ENCODE data around the gene TMEM132E.

The TMEM132E gene

DNA sequence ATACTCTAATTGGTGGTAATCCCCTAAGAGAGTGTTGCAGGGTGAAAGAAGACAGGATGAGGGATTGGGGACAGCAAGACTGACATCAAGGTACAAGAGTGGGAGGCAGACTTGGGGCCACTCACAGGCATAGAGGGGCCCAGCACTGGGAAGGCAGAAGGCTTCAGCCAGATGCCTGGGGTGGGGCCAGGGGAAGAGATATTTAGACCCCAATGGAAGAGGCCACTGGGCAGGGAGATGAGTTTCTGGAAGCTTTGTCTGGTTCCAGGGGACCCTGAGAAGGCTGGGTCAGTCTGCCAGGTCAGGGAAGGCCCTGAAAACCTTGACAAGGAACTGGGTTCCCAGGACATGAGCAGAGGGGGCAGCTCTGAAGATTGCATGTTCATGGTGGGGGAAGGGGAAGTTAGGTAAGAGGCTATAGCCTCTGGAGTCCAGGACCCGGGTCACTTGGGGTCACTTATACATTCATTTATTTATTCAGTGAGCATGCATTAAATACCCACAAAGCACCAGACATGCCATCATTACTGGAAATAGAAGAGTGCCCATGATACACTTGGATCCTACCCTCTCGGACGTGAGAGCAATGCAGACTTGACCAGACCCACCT, 92.9 kb downstream of the TMEM132E start:
- Histone ChIP-seq H3K9ac (ENCODE audit: low read length) (no peak overlapping the region), H3K4me3 (ENCODE audit: low read depth, low read length, poor library complexity, severe bottlenecking) (no peak overlapping the region), H3K4me1 (ENCODE audit: insufficient read depth, low read length, severe bottlenecking) (no peaks in the 10 kb centered on the region), H3K4me2 (ENCODE audit: low read length) (no peak overlapping the region), H3K9me3 (ENCODE audit: low read length) (no peaks in the 10 kb centered on the region), H3K27ac (ENCODE audit: low read depth, low read length, poor library complexity, severe bottlenecking) (no peak overlapping the region), H3K9me2 (ENCODE audit: low read depth, low read length) (no peaks in the 10 kb centered on the region), H2AFZ (ENCODE audit: low read length) (no peak overlapping the region), H4K20me1 (ENCODE audit: insufficient read depth, low read length) (no peaks in the 10 kb centered on the region), H3F3A (ENCODE audit: insufficient read depth, low read length) (no peaks in the 10 kb centered on the region), H3K36me3 (ENCODE audit: insufficient read depth, low read length) (no peaks in the 10 kb centered on the region), H3K27me3 (ENCODE audit: insufficient read depth, low read length) (no peaks in the 10 kb centered on the region), H3K79me2 (ENCODE audit: insufficient read depth, low read length) (no peaks in the 10 kb centered on the region)
- no peak for TF ChIP-seq EZH2 (IDR thresholded peaks at IDR 0.05; ENCODE audit: borderline replicate concordance, low read length)
- TF ChIP-seq CTCF (IDR thresholded peaks at IDR 0.05; ENCODE audit: low read length) = no peak

- H3K79me2 ChIP-seq (ENCODE audit: insufficient read depth, low read length) = no peaks in the 10 kb centered on the region
- H3K9me2 ChIP-seq (ENCODE audit: low read depth, low read length) = no peaks in the 10 kb centered on the region
- no peaks in the 10 kb centered on the region for H3K4me1 ChIP-seq (ENCODE audit: insufficient read depth, low read length, severe bottlenecking)
- H3K27ac ChIP-seq (ENCODE audit: low read depth, low read length, poor library complexity, severe bottlenecking) = no peak overlapping the region
- no peak for TF ChIP-seq CTCF (IDR thresholded peaks at IDR 0.05; ENCODE audit: low read length)
- TF ChIP-seq EZH2 (IDR thresholded peaks at IDR 0.05; ENCODE audit: borderline replicate concordance, low read length) = no peak
- no peaks in the 10 kb centered on the region for H4K20me1 ChIP-seq (ENCODE audit: insufficient read depth, low read length)
- no peaks in the 10 kb centered on the region for H3K36me3 ChIP-seq (ENCODE audit: insufficient read depth, low read length)
- H3K4me2 ChIP-seq (ENCODE audit: low read length) = no peak overlapping the region
- H2AFZ ChIP-seq (ENCODE audit: low read length) = no peak overlapping the region
- no peaks in the 10 kb centered on the region for H3K27me3 ChIP-seq (ENCODE audit: insufficient read depth, low read length)
- H3K4me3 ChIP-seq (ENCODE audit: low read depth, low read length, poor library complexity, severe bottlenecking) = no peak overlapping the region
- no peaks in the 10 kb centered on the region for H3F3A ChIP-seq (ENCODE audit: insufficient read depth, low read length)
- H3K9me3 ChIP-seq (ENCODE audit: low read length) = no peaks in the 10 kb centered on the region
- H3K9ac ChIP-seq (ENCODE audit: low read length) = no peak overlapping the region
Measured at GRCh38 chr17:34673516-34673915, 94.1 kb downstream of the TMEM132E start.

DNA sequence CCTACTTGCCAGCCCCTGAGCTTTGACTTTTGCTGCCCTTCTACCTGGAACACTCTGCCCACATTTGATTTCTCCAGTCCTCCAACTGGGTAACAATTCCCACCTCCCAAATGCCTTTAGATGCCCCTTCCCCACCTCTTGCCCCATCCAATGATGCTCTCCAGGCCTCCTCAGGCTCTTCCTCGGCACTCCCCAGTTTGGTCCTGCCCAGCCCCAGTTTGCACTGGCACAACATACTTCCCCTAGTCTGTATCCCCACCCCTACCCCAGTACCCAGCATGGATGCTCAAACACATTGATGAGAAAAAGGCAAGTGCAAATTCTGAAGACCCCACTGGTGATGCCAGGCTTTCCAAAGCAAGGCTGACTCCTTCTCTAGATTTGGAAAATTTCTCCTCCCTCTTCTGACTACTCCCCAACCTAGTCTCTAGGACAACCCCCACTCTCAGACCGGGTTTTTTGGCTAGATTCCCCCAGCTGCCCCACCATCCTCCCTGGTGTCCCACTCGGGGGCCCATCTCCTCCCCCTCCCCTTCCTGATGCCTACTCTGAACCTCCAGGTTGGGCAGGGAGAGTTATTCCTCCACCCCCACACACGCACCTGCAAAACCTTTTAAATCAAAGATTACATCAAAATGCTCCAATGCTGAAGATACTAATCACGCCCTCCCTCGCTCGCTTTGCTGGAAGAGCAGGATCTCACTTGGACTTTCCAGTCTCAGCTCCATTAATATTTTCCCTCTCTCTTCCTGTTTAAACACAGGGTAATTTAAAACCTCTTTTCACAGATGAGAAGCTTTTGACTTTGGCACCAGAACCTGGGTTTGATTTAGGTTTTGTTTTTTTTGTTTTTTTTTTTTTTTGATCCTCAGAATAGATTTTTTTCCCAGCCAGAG, 94.9 kb downstream of the TMEM132E start:
- H3K9me3 ChIP-seq (ENCODE audit: low read length) = no peaks in the 10 kb centered on the region
- no peak overlapping the region for H3K4me3 ChIP-seq (ENCODE audit: low read depth, low read length, poor library complexity, severe bottlenecking)
- H2AFZ ChIP-seq (ENCODE audit: low read length) = no peak overlapping the region
- H3K27ac ChIP-seq (ENCODE audit: low read depth, low read length, poor library complexity, severe bottlenecking) = no peak overlapping the region
- H3F3A ChIP-seq (ENCODE audit: insufficient read depth, low read length) = no peaks in the 10 kb centered on the region
- no peak overlapping the region for H3K4me2 ChIP-seq (ENCODE audit: low read length)
- no peak overlapping the region for H3K9ac ChIP-seq (ENCODE audit: low read length)
- H3K79me2 ChIP-seq (ENCODE audit: insufficient read depth, low read length) = no peaks in the 10 kb centered on the region
- H4K20me1 ChIP-seq (ENCODE audit: insufficient read depth, low read length) = no peaks in the 10 kb centered on the region
- H3K27me3 ChIP-seq (ENCODE audit: insufficient read depth, low read length) = no peaks in the 10 kb centered on the region
- no peaks in the 10 kb centered on the region for H3K9me2 ChIP-seq (ENCODE audit: low read depth, low read length)
- TF ChIP-seq CTCF (IDR thresholded peaks at IDR 0.05; ENCODE audit: low read length) = no peak
- no peak for TF ChIP-seq EZH2 (IDR thresholded peaks at IDR 0.05; ENCODE audit: borderline replicate concordance, low read length)
- H3K36me3 ChIP-seq (ENCODE audit: insufficient read depth, low read length) = no peaks in the 10 kb centered on the region
- H3K4me1 ChIP-seq (ENCODE audit: insufficient read depth, low read length, severe bottlenecking) = no peaks in the 10 kb centered on the region
